ENCODE results near the gene RNF43.

GRCh38 chr17:58452738-58453137 is 35.4 kb upstream of the RNF43 start:
- TF ChIP-seq, protein P1, sequence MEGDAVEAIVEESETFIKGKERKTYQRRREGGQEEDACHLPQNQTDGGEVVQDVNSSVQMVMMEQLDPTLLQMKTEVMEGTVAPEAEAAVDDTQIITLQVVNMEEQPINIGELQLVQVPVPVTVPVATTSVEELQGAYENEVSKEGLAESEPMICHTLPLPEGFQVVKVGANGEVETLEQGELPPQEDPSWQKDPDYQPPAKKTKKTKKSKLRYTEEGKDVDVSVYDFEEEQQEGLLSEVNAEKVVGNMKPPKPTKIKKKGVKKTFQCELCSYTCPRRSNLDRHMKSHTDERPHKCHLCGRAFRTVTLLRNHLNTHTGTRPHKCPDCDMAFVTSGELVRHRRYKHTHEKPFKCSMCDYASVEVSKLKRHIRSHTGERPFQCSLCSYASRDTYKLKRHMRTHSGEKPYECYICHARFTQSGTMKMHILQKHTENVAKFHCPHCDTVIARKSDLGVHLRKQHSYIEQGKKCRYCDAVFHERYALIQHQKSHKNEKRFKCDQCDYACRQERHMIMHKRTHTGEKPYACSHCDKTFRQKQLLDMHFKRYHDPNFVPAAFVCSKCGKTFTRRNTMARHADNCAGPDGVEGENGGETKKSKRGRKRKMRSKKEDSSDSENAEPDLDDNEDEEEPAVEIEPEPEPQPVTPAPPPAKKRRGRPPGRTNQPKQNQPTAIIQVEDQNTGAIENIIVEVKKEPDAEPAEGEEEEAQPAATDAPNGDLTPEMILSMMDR (IDR thresholded peaks at IDR 0.05), result no peak
- TF ChIP-seq POLR2A (IDR thresholded peaks at IDR 0.05), result no peak

All from body of pancreas (tissue), 4 donors.